ENCODE measurements around the gene WDR82. TPM values are rescaled to one million over a fixed set of nuclear protein-coding genes. Genes with fewer than 3 reads are reported as not detected.

The WDR82 gene
- total RNA-seq, 2 donors from 2014 or later = 78.4 to 84.2 TPM

DNA sequence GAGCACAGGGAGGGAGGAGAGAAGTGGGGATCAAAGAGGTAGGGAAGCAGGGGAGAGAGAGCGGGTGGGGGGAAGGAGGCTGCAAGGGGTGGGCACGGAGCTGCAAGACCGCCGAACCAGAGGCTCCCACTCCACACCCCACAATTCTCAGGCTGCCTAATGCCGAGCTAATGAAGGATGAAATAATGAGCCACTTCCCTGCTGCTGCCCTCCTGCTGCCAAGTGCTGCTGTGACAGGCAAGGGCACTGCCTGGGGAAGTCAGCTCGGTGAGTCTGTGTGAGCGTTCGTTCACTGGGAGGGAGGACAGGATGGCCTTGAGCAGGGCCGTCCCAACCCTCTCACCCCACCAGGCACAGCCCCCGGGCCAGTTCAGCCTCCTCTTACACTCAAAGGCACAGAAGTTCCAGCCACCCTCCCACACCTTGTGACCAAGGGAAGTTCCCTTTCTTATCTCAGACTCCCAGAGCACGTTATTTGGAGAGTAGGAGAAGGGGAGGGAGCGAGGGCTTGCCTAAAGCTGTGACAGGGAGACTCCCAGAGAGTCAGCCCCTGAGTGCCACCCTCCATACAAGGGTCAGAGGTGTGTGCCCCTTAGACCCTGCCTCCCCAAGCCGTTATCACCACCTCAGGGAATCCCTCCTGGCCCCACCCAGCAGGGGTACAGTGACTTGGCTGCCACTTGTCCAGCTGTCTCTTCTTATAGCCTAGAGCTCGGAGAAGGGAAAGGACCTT is 21.6 kb upstream of the WDR82 start:
- Histone ChIP-seq H3K36me3 (ENCODE audit: control insufficient read depth, insufficient read depth, low read length) (no peaks in the 10 kb centered on the region), H3K9ac (ENCODE audit: extremely low read depth, low read length, poor library complexity, severe bottlenecking) (no peak overlapping the region), H3K9me3 (ENCODE audit: control insufficient read depth, low read length) (no peaks in the 10 kb centered on the region), H3K27ac (ENCODE audit: low read depth, low read length) (peak overlapping the region; percentile 86), H3K4me1 (ENCODE audit: control insufficient read depth, insufficient read depth, low read length) (peaks cover 14% of the 10 kb centered on the region), H3K4me3 (ENCODE audit: low read length) (peak overlapping the region; percentile 44), H3K27me3 (ENCODE audit: control insufficient read depth, insufficient read depth, low read length, poor library complexity, severe bottlenecking) (no peaks in the 10 kb centered on the region)
- Mint-ChIP-seq H3K4me3 (peak overlapping the region; percentile 28), H3K9me3 (no peaks in the 10 kb centered on the region), H3K27ac (peak overlapping the region; percentile 30), H3K36me3 (ENCODE audit: low read depth) (no peaks in the 10 kb centered on the region), H3K27me3 (ENCODE audit: insufficient read depth) (no peaks in the 10 kb centered on the region), H3K4me1 (peaks cover 31% of the 10 kb centered on the region)
- TF ChIP-seq, protein P1, sequence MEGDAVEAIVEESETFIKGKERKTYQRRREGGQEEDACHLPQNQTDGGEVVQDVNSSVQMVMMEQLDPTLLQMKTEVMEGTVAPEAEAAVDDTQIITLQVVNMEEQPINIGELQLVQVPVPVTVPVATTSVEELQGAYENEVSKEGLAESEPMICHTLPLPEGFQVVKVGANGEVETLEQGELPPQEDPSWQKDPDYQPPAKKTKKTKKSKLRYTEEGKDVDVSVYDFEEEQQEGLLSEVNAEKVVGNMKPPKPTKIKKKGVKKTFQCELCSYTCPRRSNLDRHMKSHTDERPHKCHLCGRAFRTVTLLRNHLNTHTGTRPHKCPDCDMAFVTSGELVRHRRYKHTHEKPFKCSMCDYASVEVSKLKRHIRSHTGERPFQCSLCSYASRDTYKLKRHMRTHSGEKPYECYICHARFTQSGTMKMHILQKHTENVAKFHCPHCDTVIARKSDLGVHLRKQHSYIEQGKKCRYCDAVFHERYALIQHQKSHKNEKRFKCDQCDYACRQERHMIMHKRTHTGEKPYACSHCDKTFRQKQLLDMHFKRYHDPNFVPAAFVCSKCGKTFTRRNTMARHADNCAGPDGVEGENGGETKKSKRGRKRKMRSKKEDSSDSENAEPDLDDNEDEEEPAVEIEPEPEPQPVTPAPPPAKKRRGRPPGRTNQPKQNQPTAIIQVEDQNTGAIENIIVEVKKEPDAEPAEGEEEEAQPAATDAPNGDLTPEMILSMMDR (conservative IDR thresholded peaks at IDR 0.05) = peak; percentile 47
- DNase-seq = peak; percentile 83
- 17 to 28% methylated on average over 1 to 13 of the region's 14 CpGs for WGBS, 2 experiments (ENCODE audit: insufficient coverage in 1 of 2, insufficient read length in 1 of 2)

DNA sequence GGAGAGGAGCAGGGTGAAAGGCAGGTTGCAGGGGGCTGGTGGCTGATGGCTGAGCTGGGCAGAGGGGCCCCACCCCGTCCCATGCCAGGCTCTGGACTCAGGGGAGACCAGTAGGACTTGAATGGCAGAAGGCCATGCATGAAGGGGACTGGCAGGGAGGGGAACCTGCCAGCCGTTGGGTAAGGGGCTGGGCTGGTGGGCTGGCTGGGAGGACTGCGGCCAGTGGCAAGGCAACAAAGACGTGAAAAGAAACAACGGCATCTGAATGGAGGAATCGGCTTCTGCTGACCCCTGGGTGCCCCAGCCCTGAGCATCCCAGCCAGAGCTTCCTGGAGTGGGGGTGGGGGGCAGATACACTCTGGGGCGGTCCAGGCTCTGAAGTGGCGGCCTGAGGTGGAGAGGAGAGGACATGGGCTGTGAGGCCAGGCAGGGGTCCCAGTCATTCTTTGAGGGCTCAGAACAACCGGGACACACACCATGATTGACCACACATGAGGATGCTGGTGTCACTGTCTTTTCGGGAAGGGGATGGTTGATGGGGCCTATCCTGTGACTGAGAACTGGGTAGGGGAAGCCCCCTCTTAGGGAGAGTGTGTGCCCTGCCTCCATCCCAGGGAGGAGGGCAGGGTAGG is 20.9 kb upstream of the WDR82 start:
- Mint-ChIP-seq H3K36me3 (ENCODE audit: low read depth) (no peaks in the 10 kb centered on the region), H3K27me3 (ENCODE audit: insufficient read depth) (no peaks in the 10 kb centered on the region), H3K27ac (peak overlapping the region; percentile 30), H3K4me3 (peak overlapping the region; percentile 38), H3K9me3 (no peaks in the 10 kb centered on the region), H3K4me1 (peaks cover 31% of the 10 kb centered on the region)
- DNase-seq = peak; percentile 70
- Histone ChIP-seq H3K4me3 (ENCODE audit: low read length) (peak overlapping the region; percentile 45), H3K9ac (ENCODE audit: extremely low read depth, low read length, poor library complexity, severe bottlenecking) (no peak overlapping the region), H3K36me3 (ENCODE audit: control insufficient read depth, insufficient read depth, low read length) (no peaks in the 10 kb centered on the region), H3K27me3 (ENCODE audit: control insufficient read depth, insufficient read depth, low read length, poor library complexity, severe bottlenecking) (no peaks in the 10 kb centered on the region), H3K4me1 (ENCODE audit: control insufficient read depth, insufficient read depth, low read length) (peaks cover 14% of the 10 kb centered on the region), H3K27ac (ENCODE audit: low read depth, low read length) (peak overlapping the region; percentile 86), H3K9me3 (ENCODE audit: control insufficient read depth, low read length) (no peaks in the 10 kb centered on the region)
- WGBS, 2 experiments (ENCODE audit: insufficient coverage in 1 of 2, insufficient read length in 1 of 2) = 31 to 48% methylated on average over 6 to 10 of the region's 10 CpGs
- TF ChIP-seq, protein P1 (conservative IDR thresholded peaks at IDR 0.05) = no peak

DNA sequence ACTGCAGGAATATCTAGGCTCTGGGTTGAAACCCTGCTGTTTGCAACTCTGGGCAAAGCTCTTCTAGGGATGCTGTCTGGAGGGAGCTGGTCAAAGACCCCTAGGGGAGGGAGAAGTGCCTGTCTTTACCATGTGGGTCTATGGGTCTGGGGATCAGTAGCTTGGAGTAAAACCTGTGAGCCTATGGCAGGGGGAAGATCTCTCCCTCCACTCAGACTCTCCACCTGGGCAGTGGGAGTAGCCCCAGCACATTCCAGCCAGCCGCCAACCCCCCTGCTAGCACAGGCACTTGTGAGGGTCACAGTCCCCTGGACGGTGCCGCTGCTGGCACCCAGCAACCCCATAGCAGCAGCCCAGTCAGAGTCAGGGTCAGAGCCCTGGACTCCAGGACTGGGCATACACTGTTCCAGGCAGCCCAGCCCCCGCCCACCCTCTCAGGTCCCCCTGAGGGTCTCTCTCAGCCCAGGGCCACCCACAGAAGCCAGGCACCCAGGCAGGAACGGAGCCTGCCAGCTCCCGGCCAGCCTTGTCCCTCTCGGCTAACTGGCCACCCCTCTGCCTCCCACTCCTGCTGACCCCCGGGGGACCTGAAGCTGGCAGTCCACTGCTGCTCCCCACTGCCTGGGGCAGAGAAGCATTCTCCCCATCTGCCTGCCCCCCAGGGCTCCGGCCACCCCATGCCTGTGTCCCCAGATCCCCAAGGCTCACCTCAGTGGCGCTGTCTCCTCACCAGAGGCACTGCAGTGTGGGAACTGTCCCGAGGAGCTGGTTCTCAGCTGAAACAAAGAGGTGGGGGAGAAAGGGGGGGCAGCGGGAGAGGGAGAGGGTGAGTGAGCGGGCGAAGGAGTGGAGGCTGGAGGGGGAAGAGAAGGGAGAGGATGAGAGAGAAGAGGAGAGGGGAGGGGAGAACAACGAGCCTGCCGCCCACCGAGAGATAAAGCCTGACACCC is 20.0 kb upstream of the WDR82 start:
- H3K36me3 ChIP-seq (ENCODE audit: control insufficient read depth, insufficient read depth, low read length) = no peaks in the 10 kb centered on the region
- peaks cover 14% of the 10 kb centered on the region for H3K4me1 ChIP-seq (ENCODE audit: control insufficient read depth, insufficient read depth, low read length)
- no peaks in the 10 kb centered on the region for H3K9me3 ChIP-seq (ENCODE audit: control insufficient read depth, low read length)
- Mint-ChIP-seq H3K27ac (peak overlapping the region; percentile 64), H3K4me1 (peaks cover 31% of the 10 kb centered on the region), H3K36me3 (ENCODE audit: low read depth) (no peaks in the 10 kb centered on the region), H3K9me3 (no peaks in the 10 kb centered on the region), H3K27me3 (ENCODE audit: insufficient read depth) (no peaks in the 10 kb centered on the region), H3K4me3 (peak overlapping the region; percentile 38)
- 26 to 37% methylated on average over 11 to 17 of the region's 17 CpGs for WGBS, 2 experiments (ENCODE audit: insufficient coverage in 1 of 2, insufficient read length in 1 of 2)
- no peaks in the 10 kb centered on the region for H3K27me3 ChIP-seq (ENCODE audit: control insufficient read depth, insufficient read depth, low read length, poor library complexity, severe bottlenecking)
- no peak overlapping the region for H3K9ac ChIP-seq (ENCODE audit: extremely low read depth, low read length, poor library complexity, severe bottlenecking)
- DNase-seq = peak; percentile 80
- TF ChIP-seq, protein P1 (conservative IDR thresholded peaks at IDR 0.05) = no peak
- H3K4me3 ChIP-seq (ENCODE audit: low read length) = peak overlapping the region; percentile 45
- H3K27ac ChIP-seq (ENCODE audit: low read depth, low read length) = peak overlapping the region; percentile 86

Data from endodermal cell (in vitro differentiated cells).